Measurements from ENCODE around the gene KRTCAP2. TPM values are rescaled to one million over a fixed set of nuclear protein-coding genes. Genes with fewer than 3 reads are reported as not detected.
"Not testable (repeated sequence)": the region's sequence is repeated elsewhere in the genome, so short reads cannot be mapped to it uniquely, and the experiment has no call there.

KRTCAP2 gene
- total RNA-seq, 1 donor from 2014 or later = 74.6 TPM

DNA sequence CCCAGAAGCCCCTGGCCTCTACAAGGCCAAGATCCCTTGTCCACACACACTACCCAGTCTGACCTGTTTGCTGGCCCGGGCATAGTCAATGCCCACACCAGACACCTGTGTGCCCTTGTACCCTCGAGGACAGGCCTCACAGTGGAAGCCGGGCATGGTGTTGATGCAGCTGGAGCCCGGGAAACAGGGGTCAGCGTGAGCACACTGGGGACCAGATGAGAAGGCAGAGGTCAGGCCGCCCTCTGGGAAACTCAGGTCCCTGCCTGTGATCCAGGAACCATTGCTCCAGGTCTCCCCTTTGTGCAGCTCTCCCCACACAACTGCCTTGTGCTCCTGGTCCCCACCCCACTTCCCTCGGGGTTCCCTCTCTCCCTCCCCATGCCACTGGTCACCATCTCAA, 29.1 kb upstream of the KRTCAP2 start:
- DNase-seq (ENCODE audit: low spot score in 2 of 2) = peak in 1 of 2 donors; percentile 3

GRCh38 chr1:155200920-155201319, 27.8 kb upstream of the KRTCAP2 start:
- no peak for FAIRE-seq
- DNase-seq (ENCODE audit: low spot score in 2 of 2) = peak in 1 of 2 donors; percentile 1

More for the DNA sequence above, 29.1 kb upstream of the KRTCAP2 start:
- FAIRE-seq = no peak

DNA sequence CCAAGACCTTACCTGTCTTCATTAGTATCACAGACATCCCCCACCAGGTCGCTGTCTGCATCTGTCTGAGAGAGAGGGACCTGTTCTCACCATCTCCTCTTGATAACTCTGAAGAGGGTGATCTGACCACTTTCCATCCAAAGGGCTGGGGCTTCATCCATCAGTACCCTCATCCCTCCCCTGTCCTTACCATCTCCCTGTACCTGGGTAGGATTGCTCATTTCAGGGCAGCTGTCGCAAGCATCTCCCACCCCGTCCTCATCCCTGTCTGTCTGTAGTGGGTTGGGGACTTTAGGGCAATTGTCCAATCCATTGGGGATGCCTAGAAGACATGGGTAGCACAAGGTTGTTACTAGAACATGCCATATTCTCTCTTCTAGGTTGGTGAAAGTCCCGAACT, 26.7 kb upstream of the KRTCAP2 start:
- FAIRE-seq = no peak
- DNase-seq (ENCODE audit: low spot score in 2 of 2) = peak in 1 of 2 donors; percentile 4

- FAIRE-seq (no peak), DNase-seq (ENCODE audit: low spot score in 2 of 2) (no peak)
Measured at GRCh38 chr1:155198547-155198906, 25.4 kb upstream of the KRTCAP2 start.

DNA sequence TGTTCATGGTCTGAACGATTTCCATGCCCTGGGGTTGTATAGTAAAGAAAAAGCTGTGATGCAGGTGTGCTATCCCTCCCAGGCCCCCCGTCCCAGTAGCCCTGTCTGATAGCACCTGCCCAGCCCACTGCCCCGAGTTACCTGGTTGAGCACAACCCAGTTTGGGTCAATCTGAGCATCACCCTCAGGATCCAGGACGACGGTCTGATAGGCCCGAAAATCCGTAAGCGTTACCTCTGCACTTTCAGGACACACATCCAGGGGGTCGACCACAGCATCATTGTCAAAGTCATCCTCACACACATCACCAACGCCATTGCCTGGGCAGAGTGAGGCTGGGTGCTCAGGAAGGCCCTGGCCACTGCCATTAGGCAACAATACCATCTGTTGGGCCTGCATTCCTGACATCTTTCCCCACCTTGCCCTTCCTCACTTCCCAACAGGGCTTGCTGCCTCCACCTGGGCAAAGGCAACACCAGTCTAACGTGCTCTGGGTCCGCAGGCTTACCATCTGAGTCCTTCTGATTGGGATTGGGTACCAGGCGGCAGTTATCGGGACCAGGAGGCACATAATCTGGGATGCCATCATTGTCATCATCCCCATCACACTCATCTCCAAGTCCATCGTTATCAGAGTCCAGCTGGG, 24.9 kb upstream of the KRTCAP2 start:
- FAIRE-seq (no peak), DNase-seq (ENCODE audit: low spot score in 2 of 2) (no peak)

- FAIRE-seq = no peak
- DNase-seq (ENCODE audit: low spot score in 2 of 2) = no peak
Measured at GRCh38 chr1:155196893-155197638, 24.0 kb upstream of the KRTCAP2 start.

DNA sequence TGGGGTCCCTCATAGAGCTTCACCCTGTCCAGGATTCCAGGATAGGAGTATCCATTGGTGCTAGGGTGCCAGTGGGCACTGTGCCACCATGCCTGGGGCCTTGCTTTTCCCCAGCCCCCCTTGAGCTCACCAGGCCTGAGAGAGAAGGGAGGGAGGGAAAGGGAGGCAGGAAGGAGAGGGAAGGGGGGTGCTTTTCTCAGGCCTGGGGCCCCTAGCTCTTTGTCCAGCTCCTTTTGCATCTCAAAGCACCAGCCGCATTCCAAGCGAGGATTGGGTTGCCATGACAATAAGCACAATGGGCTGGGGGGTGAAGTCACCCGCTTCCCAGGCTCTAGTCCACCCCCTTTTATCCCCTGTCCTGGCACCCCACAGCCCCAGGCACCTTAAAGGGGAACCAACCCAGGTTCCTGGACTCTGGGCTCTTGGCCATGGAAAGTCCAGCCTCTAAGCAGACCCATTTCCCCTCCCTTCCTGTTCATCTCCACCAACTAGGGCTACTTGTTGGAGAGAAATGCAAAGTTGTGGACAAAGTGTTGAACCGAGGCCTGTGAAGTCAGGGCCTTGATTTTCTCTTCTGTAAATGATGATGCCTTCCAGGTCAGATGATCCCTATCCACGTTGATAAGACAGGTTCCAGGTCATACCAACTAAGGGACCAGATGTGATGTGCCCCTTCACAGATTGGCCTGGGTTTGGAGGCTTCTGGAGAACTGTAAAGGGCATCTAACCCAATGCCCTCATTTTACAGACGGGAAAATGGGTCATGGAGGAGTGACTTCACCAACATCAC, 23.2 kb upstream of the KRTCAP2 start:
- no peak for FAIRE-seq
- no peak for DNase-seq (ENCODE audit: low spot score in 2 of 2)

DNA sequence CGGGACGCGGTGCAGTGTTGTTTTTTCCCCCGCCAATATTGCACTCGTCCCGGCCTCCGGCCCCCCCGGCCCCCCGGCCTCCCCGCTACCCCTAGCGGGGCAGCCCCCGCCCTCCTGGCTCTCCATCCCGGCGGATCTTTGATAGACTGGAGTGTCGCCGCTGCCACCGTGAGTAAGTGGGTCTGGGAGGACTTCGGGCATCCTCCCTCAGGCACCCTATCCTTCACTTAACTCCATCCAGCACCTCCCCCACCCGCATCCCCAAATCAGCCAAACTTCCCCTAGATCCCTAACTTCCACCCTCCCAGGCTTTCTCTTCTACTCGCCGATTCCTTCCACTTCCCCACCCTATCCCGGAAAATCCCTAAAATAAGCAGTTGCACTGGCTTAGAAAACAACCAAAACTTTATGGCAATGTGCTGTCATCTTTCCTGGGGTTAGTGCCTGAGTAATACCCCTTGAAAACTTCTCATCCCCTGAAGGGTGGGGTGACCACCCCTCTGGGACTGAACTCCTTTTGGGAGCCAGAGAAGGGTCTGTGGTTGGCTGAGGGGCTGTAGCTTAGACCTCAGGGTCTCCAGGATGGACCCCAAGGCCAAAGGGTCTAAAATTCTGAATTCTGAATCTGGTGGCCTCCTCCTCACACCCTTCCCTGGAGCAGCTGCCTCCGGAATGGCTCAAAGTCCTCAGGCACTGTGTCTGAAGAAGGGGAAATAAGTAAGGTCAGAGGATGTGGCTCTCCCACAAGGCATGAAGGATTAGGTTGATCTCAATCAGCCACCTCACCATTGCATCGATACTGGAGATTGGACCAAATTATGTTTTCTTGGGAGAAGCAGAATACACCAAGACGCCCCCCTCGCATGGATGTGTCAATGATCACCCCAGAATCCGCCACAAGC, 22.3 kb upstream of the KRTCAP2 start:
- no peak for FAIRE-seq

GRCh38 chr1:155193991-155194240, 20.8 kb upstream of the KRTCAP2 start:
- not testable (repeated sequence) for FAIRE-seq; DNase-seq (ENCODE audit: low spot score in 2 of 2)

More for the DNA sequence above, 22.3 kb upstream of the KRTCAP2 start:
- no peak for DNase-seq (ENCODE audit: low spot score in 2 of 2)

GRCh38 chr1:155193275-155193990, 20.3 kb upstream of the KRTCAP2 start:
- FAIRE-seq (no peak), DNase-seq (ENCODE audit: low spot score in 2 of 2) (peak; percentile 84 to 85)

GRCh38 chr1:155192346-155193274, 19.5 kb upstream of the KRTCAP2 start:
- FAIRE-seq = no peak
- no peak for DNase-seq (ENCODE audit: low spot score in 2 of 2)

- DNase-seq (ENCODE audit: low spot score in 2 of 2) (no peak), FAIRE-seq (no peak)
Measured at GRCh38 chr1:155191904-155192303, 18.8 kb upstream of the KRTCAP2 start.

- not testable (repeated sequence) for FAIRE-seq; DNase-seq (ENCODE audit: low spot score in 2 of 2)
Measured at GRCh38 chr1:155189926-155190325, 16.8 kb upstream of the KRTCAP2 start.

- DNase-seq (ENCODE audit: low spot score in 2 of 2) = no peak
- FAIRE-seq = no peak
Measured at GRCh38 chr1:155188268-155188667, 15.2 kb upstream of the KRTCAP2 start.

- no peak for FAIRE-seq
Measured at GRCh38 chr1:155187456-155187891, 14.4 kb upstream of the KRTCAP2 start.

DNA sequence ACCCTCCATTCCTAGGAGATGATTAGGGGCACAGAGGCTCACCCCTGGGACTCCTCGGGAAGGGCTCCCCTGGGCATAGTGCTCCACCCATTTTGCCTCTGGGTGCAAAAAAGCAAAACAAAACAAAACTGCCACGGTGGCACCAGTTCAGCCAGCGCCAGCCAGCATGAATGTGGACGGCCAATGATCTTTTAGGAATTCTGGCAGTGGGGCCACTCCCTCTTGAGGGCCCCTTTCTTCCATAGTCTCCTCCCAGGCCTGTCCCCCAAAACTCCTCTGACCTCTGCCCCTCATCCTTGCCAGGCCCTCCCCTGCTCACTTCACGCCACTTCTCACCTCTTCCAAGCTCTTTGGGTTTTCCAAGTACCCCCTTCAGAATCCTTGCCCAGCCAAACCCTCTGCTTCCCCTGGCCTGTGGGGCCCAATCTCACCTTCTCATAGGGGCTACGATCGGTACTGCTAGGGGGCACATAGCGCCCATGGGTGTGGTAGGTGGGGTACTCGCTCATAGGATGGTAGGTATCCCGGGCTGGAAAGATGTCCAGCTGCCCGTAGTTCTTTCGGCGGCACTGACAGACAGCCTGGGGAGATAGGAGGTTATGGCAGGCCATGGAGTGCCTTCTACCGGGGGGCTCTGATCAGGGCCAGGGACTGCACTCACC, 13.8 kb upstream of the KRTCAP2 start:
- no peak for FAIRE-seq
- DNase-seq (ENCODE audit: low spot score in 2 of 2) = no peak

More at GRCh38 chr1:155187456-155187891, 14.4 kb upstream of the KRTCAP2 start:
- DNase-seq (ENCODE audit: low spot score in 2 of 2) = no peak

DNA sequence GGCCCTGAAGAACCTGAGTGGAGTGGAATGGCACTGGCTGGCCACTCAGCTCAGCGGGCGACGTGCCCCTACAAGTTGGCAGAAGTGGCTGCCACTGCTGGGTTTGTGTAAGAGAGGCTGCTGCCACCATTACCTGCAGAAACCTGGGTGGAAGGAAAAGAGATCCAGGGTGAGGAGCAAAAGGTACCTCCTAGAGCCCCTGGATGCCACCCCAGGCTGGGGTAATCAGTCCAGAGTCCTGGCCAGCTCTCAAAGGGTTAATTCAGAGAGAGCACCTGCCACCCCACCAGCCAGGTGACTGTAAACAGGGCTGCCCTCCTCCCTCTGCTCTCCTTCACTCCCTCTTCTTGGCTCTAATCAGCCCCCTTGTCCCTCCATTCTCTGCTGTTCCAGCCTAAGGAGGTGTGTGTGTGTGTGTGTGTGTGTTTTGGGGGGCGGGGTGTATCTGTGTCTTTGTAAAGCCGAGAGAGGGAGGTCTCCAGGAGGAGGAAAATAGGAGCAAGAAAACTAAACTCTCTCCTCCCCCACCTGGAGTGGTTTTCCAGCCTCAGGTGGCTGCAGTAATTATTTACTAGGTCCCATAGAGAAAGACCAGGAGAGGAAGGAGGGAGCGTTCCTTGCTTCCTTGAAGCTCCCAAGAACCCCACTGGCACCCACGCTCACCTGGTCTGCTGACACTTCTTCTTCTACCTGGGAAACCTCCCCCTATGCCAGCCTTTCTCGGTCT, 13.1 kb upstream of the KRTCAP2 start:
- FAIRE-seq = no peak

DNA sequence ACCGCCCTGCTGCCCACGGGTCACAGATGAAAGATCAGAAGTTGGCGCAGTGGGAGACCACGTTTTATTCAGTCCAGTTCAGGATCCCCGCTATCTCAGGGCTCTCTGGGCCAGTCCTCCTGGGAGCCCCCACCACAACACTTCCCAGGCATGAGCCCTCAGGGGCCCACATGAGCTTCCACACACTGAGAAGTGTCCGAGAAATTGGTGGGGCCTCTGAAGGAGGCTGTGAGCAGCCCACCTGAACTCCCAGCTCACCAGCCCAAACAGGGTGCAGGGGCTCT, 12.6 kb upstream of the KRTCAP2 start:
- DNase-seq (ENCODE audit: low spot score in 2 of 2) = no peak
- FAIRE-seq = no peak

More for the DNA sequence above, 13.1 kb upstream of the KRTCAP2 start:
- DNase-seq (ENCODE audit: low spot score in 2 of 2) = no peak

All from frontal cortex (tissue), 4 donors.